Measurements from ENCODE around the gene TCIRG1.
A peak's percentile ranks its signal among the peaks of the same experiment; 100 is the strongest.
"Not testable (repeated sequence)": the region's sequence is repeated elsewhere in the genome, so short reads cannot be mapped to it uniquely, and the experiment has no call there.

TCIRG1 gene

DNA sequence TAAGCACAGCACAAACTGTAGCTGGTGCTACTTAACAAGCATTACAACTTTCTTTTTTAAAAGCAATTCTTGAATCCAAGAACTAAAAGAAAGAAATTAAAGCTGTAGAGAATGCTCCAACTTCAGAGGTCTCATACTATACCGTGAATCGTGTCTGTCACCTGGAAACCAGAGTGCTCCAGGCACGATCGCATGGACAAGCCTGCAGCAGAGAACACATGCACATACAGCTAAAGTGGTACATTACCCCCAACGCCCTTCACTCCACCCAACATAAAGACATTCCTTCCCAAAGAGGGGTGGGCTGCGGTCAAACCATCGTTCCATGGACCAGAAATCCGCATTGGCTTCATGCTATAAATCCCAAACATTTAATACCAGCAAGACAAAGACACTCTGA is 50.9 kb downstream of the TCIRG1 start:
- H3K9me3 ChIP-seq, result no peaks in the 10 kb centered on the region
- peaks cover 37 to 38% of the 10 kb centered on the region in 2 experiments for H3K4me1 ChIP-seq (ENCODE audit: control insufficient read depth in 1 of 2, insufficient read depth in 1 of 2, low read depth in 1 of 2, low read length in 1 of 2)
- no peaks in the 10 kb centered on the region for H3K27me3 ChIP-seq
- no peaks in the 10 kb centered on the region for H3K36me3 ChIP-seq
- no peak for TF ChIP-seq CTCF (IDR thresholded peaks at IDR 0.05)
- H3K4me3 ChIP-seq (ENCODE audit: low read depth in 1 of 2, low read length in 1 of 2), result no peak overlapping the region
- H3K27ac ChIP-seq, result peak overlapping the region; percentile 93

GRCh38 chr11:68090287-68090686 is 51.5 kb downstream of the TCIRG1 start:
- no peaks in the 10 kb centered on the region for H3K27me3 ChIP-seq

GRCh38 chr11:68090706-68091105 is 51.9 kb downstream of the TCIRG1 start:
- Histone ChIP-seq H3K27ac (peak overlapping the region; percentile 93), H3K27me3 (no peaks in the 10 kb centered on the region), H3K4me1 (ENCODE audit: control insufficient read depth in 1 of 2, insufficient read depth in 1 of 2, low read depth in 1 of 2, low read length in 1 of 2) (peaks cover 37 to 38% of the 10 kb centered on the region in 2 experiments), H3K36me3 (no peaks in the 10 kb centered on the region), H3K4me3 (ENCODE audit: low read depth in 1 of 2, low read length in 1 of 2) (peak overlapping the region; percentile 26 to 35), H3K9me3 (no peaks in the 10 kb centered on the region)
- TF ChIP-seq CTCF (IDR thresholded peaks at IDR 0.05), result no peak

More at GRCh38 chr11:68090287-68090686, 51.5 kb downstream of the TCIRG1 start:
- no peak for TF ChIP-seq CTCF (IDR thresholded peaks at IDR 0.05)
- Histone ChIP-seq H3K36me3 (no peaks in the 10 kb centered on the region), H3K27ac (peak overlapping the region; percentile 93), H3K4me3 (ENCODE audit: low read depth in 1 of 2, low read length in 1 of 2) (peak overlapping the region; percentile 26 to 35), H3K9me3 (no peaks in the 10 kb centered on the region), H3K4me1 (ENCODE audit: control insufficient read depth in 1 of 2, insufficient read depth in 1 of 2, low read depth in 1 of 2, low read length in 1 of 2) (peaks cover 37 to 38% of the 10 kb centered on the region in 2 experiments)

GRCh38 chr11:68092411-68092810 is 53.6 kb downstream of the TCIRG1 start:
- Histone ChIP-seq H3K9me3 (no peaks in the 10 kb centered on the region), H3K4me1 (ENCODE audit: control insufficient read depth in 1 of 2, insufficient read depth in 1 of 2, low read depth in 1 of 2, low read length in 1 of 2) (peaks cover 37 to 38% of the 10 kb centered on the region in 2 experiments), H3K27ac (peak overlapping the region; percentile 93), H3K27me3 (no peaks in the 10 kb centered on the region), H3K36me3 (no peaks in the 10 kb centered on the region), H3K4me3 (ENCODE audit: low read depth in 1 of 2, low read length in 1 of 2) (no peak overlapping the region)
- TF ChIP-seq CTCF (IDR thresholded peaks at IDR 0.05), result no peak

DNA sequence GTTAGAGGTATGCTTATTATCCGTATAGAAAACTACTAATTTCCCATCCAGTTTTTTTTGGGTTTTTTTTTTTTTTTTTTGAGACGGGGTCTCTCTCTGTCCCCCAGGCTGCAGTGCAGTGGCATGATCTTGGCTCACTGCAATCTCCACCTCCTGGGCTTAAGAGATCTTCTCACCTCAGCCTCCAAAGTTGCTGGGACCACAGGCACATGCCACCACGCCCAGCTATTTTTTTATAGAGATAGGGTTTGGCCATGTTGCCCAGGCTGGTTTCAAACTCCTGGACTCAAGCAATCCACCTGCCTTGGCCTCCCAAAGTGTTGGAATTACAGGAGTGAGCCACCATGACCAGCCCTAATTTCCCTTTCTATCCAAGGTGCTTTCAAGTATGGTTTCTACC is 54.1 kb downstream of the TCIRG1 start:
- not testable (repeated sequence) for H3K4me3 ChIP-seq (ENCODE audit: low read depth in 1 of 2, low read length in 1 of 2); H3K27ac ChIP-seq; H3K9me3 ChIP-seq; H3K27me3 ChIP-seq; H3K36me3 ChIP-seq
- H3K4me1 ChIP-seq (ENCODE audit: control insufficient read depth in 1 of 2, insufficient read depth in 1 of 2, low read depth in 1 of 2, low read length in 1 of 2), result peaks cover 37 to 38% of the 10 kb centered on the region in 2 experiments

DNA sequence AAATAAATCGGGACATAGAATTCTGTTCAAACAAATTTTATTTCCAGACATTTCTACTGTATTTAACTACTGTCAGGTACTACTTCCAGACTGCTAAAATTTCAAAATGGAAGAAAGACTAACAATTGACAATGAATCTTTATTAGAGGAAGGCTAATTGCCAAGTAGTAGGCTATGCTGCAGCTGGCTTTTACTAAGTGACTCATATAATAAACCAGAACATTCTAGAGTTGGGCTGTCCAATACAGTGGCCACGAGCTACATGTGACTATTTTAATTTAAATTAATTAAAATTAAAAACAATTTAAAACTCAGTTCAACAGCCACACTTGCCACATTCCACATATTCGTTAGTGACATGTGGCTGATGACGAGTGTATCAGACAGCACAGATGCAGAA is 54.7 kb downstream of the TCIRG1 start:
- Histone ChIP-seq H3K4me3 (ENCODE audit: low read depth in 1 of 2, low read length in 1 of 2) (no peak overlapping the region), H3K36me3 (no peaks in the 10 kb centered on the region), H3K4me1 (ENCODE audit: control insufficient read depth in 1 of 2, insufficient read depth in 1 of 2, low read depth in 1 of 2, low read length in 1 of 2) (peaks cover 37 to 38% of the 10 kb centered on the region in 2 experiments), H3K27me3 (no peaks in the 10 kb centered on the region), H3K9me3 (no peaks in the 10 kb centered on the region), H3K27ac (no peak overlapping the region)
- no peak for TF ChIP-seq CTCF (IDR thresholded peaks at IDR 0.05)
